ENCODE data around the gene HOMER1. TPM values are rescaled to one million over a fixed set of nuclear protein-coding genes. Genes with fewer than 3 reads are reported as not detected.

Gene HOMER1
- total RNA-seq, 1 experiment from 2014 or later, result 26.6 TPM

DNA sequence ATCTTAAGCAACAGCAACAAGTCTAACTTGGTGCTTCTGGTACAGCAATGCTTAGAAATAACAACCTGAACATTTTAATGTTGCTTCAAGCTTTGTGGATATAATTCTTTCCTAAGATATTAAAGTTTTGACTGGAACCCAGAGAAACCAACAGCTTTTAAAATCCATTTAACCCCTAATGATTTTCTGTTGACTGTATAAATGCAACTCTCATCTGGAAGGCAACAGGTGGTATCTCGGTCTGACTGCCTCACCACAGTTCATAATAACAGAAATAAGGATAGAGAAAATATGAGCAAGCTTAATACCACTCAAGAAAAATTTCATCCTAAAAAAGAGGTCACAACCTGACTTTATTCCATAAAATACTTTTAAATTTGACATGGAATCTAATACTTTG lies 116.9 kb downstream of the HOMER1 start:
- no TSS peak for BruUV-seq (replicated peaks)
- Mint-ChIP-seq H3K9me3 (ENCODE audit: low read depth, unreplicated experiment) (no peaks in the 10 kb centered on the region), H3K4me1 (ENCODE audit: low read depth, unreplicated experiment) (no peaks in the 10 kb centered on the region), H3K27ac (ENCODE audit: unreplicated experiment) (no peak overlapping the region), H3K27me3 (ENCODE audit: unreplicated experiment) (no peaks in the 10 kb centered on the region), H3K36me3 (ENCODE audit: insufficient read depth, unreplicated experiment) (no peaks in the 10 kb centered on the region), H3K4me3 (ENCODE audit: low read depth, unreplicated experiment) (no peak overlapping the region)
- no peak for DNase-seq
- CTCF ChIA-PET, result interaction anchor here (0.6 kb wide), 1 partner anchor 396 kb away, joined by 3 read pairs; no protein-coding TSS in a partner anchor
- intact Hi-C loops (cut with micrococcal nuclease; ENCODE audit: unreplicated experiment), result no loop called here
- TF ChIP-seq, protein P1, sequence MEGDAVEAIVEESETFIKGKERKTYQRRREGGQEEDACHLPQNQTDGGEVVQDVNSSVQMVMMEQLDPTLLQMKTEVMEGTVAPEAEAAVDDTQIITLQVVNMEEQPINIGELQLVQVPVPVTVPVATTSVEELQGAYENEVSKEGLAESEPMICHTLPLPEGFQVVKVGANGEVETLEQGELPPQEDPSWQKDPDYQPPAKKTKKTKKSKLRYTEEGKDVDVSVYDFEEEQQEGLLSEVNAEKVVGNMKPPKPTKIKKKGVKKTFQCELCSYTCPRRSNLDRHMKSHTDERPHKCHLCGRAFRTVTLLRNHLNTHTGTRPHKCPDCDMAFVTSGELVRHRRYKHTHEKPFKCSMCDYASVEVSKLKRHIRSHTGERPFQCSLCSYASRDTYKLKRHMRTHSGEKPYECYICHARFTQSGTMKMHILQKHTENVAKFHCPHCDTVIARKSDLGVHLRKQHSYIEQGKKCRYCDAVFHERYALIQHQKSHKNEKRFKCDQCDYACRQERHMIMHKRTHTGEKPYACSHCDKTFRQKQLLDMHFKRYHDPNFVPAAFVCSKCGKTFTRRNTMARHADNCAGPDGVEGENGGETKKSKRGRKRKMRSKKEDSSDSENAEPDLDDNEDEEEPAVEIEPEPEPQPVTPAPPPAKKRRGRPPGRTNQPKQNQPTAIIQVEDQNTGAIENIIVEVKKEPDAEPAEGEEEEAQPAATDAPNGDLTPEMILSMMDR (IDR thresholded peaks at IDR 0.05; ENCODE audit: unreplicated experiment), result no peak

DNA sequence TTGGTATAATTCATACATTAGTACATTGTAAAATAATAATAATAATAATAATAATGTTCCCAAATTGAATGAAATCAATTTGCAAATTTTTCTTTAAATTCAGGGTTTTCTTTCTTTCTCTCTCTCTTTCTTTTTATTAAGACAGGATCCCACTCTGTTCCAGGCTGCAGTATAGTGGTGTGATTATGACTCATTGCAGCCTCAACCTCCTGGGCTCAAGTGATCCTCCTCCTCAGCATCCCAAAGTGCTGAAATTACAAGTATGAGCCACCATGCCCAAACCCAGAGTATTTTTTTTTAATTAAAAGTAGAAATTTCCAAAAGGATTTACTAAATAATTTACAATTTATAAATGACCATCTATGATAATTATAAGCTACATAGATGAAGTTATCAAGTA lies 117.7 kb downstream of the HOMER1 start:
- no TSS peak for BruUV-seq (replicated peaks)

DNA sequence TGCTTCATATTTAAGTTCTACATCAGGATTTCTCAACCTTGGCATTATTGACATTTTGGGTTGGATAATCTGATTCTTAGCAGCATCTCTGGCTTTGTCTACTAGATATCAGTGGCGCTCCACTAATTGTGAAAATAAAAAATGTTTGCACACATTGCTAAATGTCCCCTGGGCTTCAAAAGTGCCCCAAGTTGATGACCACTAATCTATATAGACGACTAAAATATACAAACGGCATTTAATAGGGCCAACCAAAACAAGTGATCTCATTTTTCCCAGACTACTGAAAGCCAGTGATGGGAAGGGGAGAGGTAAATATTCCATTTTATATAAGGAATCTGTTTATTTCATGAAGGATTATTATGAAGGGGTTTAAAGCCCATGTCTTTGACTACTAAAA lies 118.6 kb downstream of the HOMER1 start:
- Mint-ChIP-seq H3K4me1 (ENCODE audit: low read depth, unreplicated experiment) (peaks cover 6% of the 10 kb centered on the region), H3K4me3 (ENCODE audit: low read depth, unreplicated experiment) (no peak overlapping the region), H3K27ac (ENCODE audit: unreplicated experiment) (no peak overlapping the region), H3K36me3 (ENCODE audit: insufficient read depth, unreplicated experiment) (no peaks in the 10 kb centered on the region), H3K9me3 (ENCODE audit: low read depth, unreplicated experiment) (no peaks in the 10 kb centered on the region), H3K27me3 (ENCODE audit: unreplicated experiment) (no peaks in the 10 kb centered on the region)
- TF ChIP-seq, protein P1 (IDR thresholded peaks at IDR 0.05; ENCODE audit: unreplicated experiment), result no peak
- intact Hi-C loops (cut with micrococcal nuclease; ENCODE audit: unreplicated experiment), result no loop called here
- BruUV-seq (replicated peaks), result no TSS peak
- DNase-seq, result no peak
- CTCF ChIA-PET, result no interaction called here

More for the DNA sequence above, 117.7 kb downstream of the HOMER1 start:
- intact Hi-C loops (cut with micrococcal nuclease; ENCODE audit: unreplicated experiment), result no loop called here
- TF ChIP-seq, protein P1 (IDR thresholded peaks at IDR 0.05; ENCODE audit: unreplicated experiment), result no peak
- CTCF ChIA-PET, result no interaction called here
- no peak for DNase-seq
- H3K4me3 Mint-ChIP-seq (ENCODE audit: low read depth, unreplicated experiment), result no peak overlapping the region
- no peaks in the 10 kb centered on the region for H3K4me1 Mint-ChIP-seq (ENCODE audit: low read depth, unreplicated experiment)
- H3K36me3 Mint-ChIP-seq (ENCODE audit: insufficient read depth, unreplicated experiment), result no peaks in the 10 kb centered on the region
- H3K9me3 Mint-ChIP-seq (ENCODE audit: low read depth, unreplicated experiment), result no peaks in the 10 kb centered on the region
- no peak overlapping the region for H3K27ac Mint-ChIP-seq (ENCODE audit: unreplicated experiment)
- no peaks in the 10 kb centered on the region for H3K27me3 Mint-ChIP-seq (ENCODE audit: unreplicated experiment)

DNA sequence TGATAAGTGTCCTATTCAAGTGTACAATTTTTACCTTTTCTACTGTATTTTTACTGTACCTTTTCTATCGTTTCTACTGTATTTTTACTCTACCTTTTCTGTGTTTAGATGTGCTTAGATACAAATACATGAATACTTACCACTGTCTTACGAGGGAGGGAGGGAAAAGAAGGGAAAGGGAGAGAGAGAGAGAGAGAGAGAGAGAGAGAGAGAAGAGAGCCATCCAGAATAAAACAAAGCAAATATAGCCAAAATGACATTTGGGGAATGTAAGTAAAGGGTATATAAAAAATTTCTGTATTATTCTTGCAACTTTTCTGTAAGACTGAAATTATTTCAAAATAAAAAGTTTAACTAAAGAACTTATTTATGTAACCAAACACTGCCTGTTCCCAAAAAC lies 121.2 kb downstream of the HOMER1 start:
- H3K27ac Mint-ChIP-seq (ENCODE audit: unreplicated experiment), result no peak overlapping the region
- no peaks in the 10 kb centered on the region for H3K27me3 Mint-ChIP-seq (ENCODE audit: unreplicated experiment)
- no peak for DNase-seq
- no peak overlapping the region for H3K4me3 Mint-ChIP-seq (ENCODE audit: low read depth, unreplicated experiment)
- BruUV-seq (replicated peaks), result no TSS peak
- H3K9me3 Mint-ChIP-seq (ENCODE audit: low read depth, unreplicated experiment), result no peaks in the 10 kb centered on the region
- H3K36me3 Mint-ChIP-seq (ENCODE audit: insufficient read depth, unreplicated experiment), result no peaks in the 10 kb centered on the region
- H3K4me1 Mint-ChIP-seq (ENCODE audit: low read depth, unreplicated experiment), result peaks cover 12% of the 10 kb centered on the region
- intact Hi-C loops (cut with micrococcal nuclease; ENCODE audit: unreplicated experiment), result no loop called here
- CTCF ChIA-PET, result no interaction called here
- TF ChIP-seq, protein P1 (IDR thresholded peaks at IDR 0.05; ENCODE audit: unreplicated experiment), result no peak
